ELR (cell line): Measurements from ENCODE around the gene NUP43.
"Not testable (repeated sequence)": the region's sequence is repeated elsewhere in the genome, so short reads cannot be mapped to it uniquely, and the experiment has no call there.

Experiments
- DNase-seq: peaks from one replicate; pipeline ENCODE4 v3.0.0-alpha.2; 2015; ENCODE audit warnings: low read depth

NUP43 gene

GRCh38 chr6:149691201-149691600 lies 55.1 kb downstream of the NUP43 start:
- DNase-seq = no peak

- no peak for DNase-seq
Measured at GRCh38 chr6:149686230-149686629, 60.1 kb downstream of the NUP43 start.

- no peak for DNase-seq
Measured at GRCh38 chr6:149683256-149683859, 63.0 kb downstream of the NUP43 start.

- DNase-seq = not testable (repeated sequence)
Measured at GRCh38 chr6:149681845-149682244, 64.5 kb downstream of the NUP43 start.

GRCh38 chr6:149681209-149681608 lies 65.1 kb downstream of the NUP43 start:
- DNase-seq = no peak

GRCh38 chr6:149680503-149680902 lies 65.8 kb downstream of the NUP43 start:
- DNase-seq = no peak
